HG02763 (cell line): Measurements from ENCODE around the gene FOXP4.

ENCODE experiments used
- ATAC-seq: cut with Tn5 transposase; IDR thresholded peaks from one replicate; pipeline ENCODE4 v1.9.1; 2021; ENCODE audit warnings: mild to moderate bottlenecking, moderate library complexity; ENCODE audit not compliant: unreplicated experiment

Gene FOXP4

GRCh38 chr6:41546866-41547798 is 951 bp downstream of the FOXP4 start:
- peak; percentile 14 for ATAC-seq

DNA sequence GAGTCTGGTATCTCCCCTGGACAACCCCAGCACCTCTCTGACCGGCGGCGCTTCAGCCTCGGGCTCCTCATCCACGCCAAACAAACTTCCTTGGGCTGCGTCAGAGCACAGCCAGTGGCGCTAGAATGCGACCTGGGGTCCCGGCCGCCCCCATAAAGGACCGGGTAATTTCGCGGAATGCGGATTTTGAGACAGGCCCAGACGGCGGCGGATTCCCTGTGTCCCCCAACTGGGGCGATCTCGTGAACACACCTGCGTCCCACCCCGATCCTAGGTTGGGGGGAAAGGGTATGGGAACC is 1.6 kb downstream of the FOXP4 start:
- ATAC-seq = no peak

GRCh38 chr6:41548098-41548840 is 2.1 kb downstream of the FOXP4 start:
- no peak for ATAC-seq

- ATAC-seq = no peak
Observed at GRCh38 chr6:41548841-41549642, 2.9 kb downstream of the FOXP4 start.

GRCh38 chr6:41549673-41550072 is 3.5 kb downstream of the FOXP4 start:
- no peak for ATAC-seq

- ATAC-seq = no peak
Observed at GRCh38 chr6:41551086-41551700, 5.0 kb downstream of the FOXP4 start.

DNA sequence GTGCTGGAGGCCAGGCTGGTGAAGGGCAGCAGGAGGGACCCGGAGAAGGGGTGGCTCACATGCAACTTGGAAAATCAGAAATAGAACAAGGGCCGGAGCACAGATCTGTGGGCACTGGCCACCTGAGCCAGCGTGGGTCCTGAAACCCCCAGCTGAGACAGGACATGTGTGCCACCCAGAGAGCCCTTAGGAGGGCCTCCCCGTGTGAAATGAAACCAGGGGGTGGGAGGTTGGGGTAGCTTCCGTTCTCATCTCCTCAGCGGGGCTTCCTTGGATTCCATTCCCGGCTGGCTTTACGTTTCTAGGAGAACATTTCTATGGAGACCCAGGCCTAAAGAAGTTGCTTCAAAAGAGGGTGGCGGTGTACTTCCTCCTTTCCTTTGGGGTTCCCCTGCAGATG is 5.7 kb downstream of the FOXP4 start:
- ATAC-seq = no peak

GRCh38 chr6:41552723-41553122 is 6.5 kb downstream of the FOXP4 start:
- ATAC-seq = no peak

DNA sequence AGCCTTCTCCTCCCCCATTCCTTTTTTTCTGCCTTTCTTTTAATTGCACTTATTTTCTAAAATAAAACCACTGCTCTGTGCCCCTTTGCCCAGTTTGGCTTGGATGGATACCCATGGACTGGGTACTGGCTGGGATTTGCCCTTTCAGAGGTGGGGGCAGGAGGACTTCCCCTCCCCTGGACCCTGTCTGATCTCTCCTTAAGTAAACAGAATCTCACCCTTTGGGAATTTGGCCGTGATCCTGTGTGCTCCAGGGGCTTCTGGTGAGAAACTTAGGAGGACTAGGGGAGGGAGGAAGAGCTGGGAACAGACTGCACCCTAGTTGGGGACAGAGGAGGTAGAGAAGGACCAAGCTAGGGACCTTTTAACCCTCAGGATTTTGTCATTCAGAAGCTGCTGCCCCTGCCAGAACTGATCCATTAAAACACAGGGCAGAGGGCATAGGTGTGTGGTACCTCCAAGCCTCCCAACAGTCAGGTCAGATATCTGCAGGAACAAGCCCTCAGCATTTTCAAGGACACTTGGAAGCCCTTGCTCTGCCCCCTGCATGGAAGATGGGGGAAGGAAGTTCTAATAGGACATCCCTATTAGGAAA is 7.3 kb downstream of the FOXP4 start:
- ATAC-seq = no peak

GRCh38 chr6:41555326-41556300 is 9.4 kb downstream of the FOXP4 start:
- ATAC-seq = no peak

DNA sequence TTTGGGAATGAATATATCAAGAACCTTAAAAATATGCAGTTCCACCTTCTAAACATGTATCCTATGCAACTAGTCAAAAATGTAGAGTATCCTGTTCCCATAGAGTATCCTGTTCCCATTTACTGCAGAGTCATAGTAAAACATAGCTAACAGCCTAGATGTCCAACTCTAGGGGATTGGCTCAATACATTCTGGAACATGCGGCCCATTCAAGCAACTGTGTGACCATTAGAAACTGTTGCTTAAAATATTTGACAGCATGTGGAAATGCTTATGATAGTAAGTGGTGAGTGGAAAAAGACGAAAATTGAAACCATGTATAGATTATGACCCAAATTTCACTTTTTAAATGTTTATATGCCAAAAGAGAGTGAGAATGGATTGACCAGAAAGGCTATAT is 11.2 kb downstream of the FOXP4 start:
- no peak for ATAC-seq

DNA sequence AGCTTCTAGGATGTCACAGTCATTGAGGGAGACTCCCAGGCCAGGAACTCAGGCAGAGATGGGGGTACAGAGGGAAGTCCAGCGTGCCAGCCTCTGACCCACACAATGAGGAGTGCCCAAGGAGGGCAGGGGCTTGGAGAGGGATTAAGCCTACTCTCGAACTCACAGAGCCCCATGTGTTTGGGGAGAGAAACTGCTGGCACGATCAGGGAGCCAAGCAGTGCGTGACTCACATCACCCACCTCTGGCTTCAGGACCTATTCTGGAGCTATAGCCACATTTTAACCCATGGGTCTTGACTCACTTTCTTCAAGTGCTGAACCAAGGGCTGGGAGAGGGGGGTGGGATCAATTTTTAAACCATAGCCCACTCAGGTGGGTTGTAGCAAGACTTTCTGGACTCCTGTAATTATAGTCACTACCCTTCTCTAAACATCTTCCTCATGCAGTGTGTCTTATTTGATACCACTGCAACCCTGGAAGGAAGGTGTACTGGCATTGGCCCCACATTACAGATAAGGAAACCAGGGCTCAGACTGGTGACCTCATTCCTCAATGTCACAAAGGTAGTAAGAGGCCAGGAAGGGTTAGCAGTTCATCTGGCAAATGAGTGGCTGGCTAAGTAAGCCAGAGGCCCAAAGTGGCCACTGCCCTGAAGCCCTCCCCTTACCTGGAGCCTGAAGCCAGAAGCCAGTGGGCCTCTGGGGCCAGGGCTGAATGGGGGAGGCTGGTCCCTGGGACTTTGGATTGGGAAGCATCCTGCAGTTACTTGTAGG is 12.0 kb downstream of the FOXP4 start:
- no peak for ATAC-seq

GRCh38 chr6:41559655-41560427 is 13.7 kb downstream of the FOXP4 start:
- no peak for ATAC-seq

- ATAC-seq = no peak
Observed at GRCh38 chr6:41560431-41561192, 14.4 kb downstream of the FOXP4 start.

- no peak for ATAC-seq
Observed at GRCh38 chr6:41561416-41561815, 15.2 kb downstream of the FOXP4 start.

- no peak for ATAC-seq
Observed at GRCh38 chr6:41561931-41562911, 16.0 kb downstream of the FOXP4 start.
